A204.1 (cell line): ENCODE measurements around the gene LAG3.

Source experiments
- FAIRE-seq: peaks from 2 replicates; lab custom pipeline; 2012; peaks lifted over from hg19 to GRCh38; lab: Jason Lieb, UNC

The LAG3 gene

DNA sequence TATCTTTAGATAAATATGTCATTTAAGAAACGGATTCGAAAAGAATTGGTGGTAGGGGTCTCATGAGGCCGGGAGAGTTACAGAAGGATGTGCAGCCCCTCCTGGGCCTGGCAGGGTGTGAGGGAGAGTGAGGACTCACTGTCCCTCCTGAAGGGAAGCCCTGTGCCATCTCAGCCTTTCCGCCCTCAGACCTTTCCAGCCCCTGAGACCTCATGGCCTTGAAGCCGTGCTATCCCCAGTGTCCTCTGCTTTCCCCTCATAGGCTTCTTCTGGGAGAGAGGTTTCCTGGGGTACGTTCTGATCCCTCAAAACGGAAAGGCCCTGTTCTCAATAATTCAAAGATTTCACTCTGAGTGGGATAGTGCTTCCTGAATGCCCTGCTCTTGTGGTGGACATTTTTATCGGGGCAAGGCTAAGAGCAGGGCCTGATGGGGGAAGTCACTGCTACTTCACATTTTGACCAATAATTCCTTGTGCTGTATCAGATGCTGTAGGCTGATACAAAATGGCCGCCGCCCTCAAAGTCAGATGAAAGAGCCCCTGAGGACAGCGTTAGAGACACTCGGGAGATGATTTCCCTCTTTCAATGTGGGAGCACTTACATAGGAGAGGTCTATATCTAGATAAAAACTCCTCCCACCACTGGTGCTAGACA is 18.3 kb downstream of the LAG3 start:
- no peak for FAIRE-seq

DNA sequence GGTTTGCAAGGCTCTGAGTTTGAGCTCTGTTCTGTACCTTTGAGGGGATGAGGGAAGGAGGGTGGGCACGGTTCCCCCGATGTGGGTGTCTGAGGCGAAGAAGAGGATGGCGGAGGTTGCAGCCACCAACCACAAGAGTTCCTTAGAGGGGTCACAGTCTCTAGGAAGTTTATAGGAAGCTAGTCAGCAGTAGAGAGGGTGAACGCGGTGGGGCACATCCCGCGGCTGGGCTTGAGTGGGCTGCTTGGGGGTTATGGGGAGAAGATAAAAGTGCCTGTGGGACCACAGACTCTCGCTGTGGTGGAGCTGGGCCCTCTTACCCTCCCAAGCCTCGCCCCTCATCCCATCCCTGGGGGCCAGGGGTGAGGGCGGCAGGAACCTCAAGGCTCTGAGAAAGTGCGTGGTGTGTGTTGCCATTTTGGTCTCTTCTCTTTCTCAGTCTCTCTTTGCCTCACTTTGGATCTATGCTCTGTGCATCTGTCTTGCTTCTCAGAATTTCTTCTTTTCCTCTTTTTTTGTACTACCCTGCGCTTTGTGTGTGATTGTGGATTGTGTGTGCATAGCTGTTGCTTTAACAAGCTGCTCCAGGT is 19.7 kb downstream of the LAG3 start:
- no peak for FAIRE-seq

DNA sequence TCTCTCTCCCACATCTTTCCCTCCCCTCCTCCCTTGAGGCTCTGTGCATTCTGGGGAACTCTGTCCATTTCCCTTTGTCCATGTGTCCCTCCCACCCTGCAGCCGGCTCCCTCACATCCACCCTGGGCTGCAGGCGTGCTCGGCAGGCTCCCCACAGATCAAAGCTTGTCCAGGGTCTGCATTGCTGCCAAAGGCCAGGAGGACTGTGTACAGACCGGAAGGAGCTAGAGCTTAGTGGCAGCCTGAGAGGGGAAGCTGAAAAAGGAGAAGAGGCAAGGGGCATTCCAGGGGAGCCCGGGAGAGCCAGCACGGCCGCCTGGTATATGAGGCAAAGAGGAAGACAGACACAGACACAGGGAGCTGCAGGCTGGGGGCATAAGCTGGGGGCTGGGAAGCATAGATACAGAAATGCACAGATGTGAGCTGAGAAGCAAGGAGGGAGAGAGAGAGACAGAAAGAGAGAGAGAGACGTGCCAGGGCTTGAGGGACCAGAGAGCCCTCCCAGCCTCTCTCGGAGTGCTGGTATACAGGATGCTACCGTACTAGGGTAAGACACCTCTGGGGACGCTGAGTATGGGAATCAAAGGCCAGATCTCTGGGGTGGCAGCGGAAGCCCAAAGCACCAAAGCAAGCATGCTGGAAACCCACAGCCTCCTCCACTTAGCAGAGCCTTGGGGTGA is 20.3 kb downstream of the LAG3 start:
- FAIRE-seq = no peak

GRCh38 chr12:6795088-6795487 is 22.8 kb downstream of the LAG3 start:
- FAIRE-seq = no peak

DNA sequence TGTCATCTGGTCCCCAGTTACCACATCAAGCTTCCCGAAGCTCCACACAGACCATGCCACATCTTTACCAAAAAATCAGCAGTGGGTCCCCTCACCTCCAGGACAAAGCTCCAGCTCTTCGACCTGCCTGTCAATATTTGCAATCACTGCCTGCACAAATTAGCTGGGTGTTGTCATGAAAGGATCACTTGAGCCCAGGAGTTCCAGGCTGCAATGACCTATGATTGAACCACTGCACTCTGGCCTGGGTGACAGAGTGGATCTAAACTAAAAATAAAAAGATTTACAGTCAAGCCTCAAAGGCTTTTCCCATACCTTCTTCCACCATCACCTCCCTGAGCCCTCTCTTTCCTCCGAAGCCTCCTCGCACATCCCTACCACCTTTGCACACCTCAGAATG is 24.3 kb downstream of the LAG3 start:
- FAIRE-seq = no peak

DNA sequence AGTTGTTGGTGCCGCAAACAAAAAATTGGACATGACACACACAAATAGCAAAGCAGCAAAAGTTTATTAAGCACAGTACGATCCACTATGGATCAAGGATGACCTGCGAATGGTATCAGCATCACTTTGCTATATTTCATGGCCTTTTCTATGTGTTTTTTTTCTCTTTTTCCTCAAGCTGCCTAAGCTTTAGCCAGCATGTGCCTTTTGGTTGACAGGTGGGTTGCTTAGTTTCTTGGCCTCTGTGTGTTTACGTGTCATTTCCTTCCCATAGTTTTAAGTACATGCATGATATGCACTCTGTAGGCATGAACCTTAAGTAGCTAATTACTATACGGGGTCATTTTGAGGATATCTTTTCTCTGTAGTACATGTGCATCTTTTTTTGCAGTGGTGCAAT is 26.8 kb downstream of the LAG3 start:
- no peak for FAIRE-seq

DNA sequence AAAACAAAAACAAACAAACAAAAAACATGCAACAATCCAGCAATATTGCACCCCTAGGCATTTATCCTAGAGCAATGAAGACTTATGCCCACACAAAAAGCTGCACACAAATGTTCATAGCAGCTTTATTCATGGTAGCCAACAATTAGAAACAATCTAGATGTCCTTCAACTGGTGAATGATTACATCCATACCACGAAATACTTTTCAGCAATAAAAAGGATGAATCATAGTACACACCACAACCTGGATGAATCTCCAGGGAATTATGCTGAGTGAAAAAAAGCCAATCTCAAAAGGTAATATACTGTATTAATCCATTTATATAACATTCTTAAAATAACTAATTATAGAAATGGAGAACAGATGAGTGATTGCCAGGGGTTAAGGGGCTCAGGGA is 34.9 kb downstream of the LAG3 start:
- FAIRE-seq = no peak

DNA sequence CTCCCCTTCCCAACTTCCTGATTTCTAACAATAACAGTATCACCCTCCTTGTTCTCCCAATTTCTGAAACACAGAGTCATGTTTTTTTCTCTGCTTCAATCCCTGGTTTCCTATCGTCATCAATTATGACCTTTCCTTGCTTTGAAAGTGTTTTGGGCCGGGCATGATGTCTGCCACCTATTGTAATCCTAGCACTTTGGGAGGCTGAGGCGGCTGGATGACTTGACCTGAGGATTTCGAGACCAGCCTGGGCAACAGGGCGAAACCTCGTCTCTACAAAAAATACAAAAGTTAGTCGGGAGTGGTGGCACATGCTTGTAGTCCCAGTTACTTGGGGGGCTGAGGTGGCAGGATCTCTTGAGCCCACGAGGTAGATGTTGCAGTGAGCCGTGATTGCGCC is 36.7 kb downstream of the LAG3 start:
- FAIRE-seq = no peak

DNA sequence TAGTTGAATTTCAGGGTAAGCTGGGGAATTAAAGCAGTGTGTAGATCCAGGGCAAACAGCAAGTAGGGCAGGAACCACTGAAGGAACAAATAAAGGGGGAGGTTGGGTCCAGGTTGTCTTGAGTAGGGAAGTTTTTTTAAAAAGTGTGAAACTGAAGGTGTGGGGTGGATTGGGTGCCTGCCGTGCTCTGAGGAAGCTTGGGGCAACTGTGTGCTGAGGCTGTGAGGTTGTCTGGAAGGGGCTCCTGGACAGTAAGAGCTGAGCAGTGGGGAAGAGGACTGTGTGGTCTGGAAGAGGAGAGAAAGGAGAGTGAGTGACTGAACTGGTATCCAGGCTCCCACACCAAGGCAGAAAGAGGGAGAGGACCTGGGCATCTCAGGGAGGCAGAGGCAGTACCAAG is 38.4 kb downstream of the LAG3 start:
- FAIRE-seq = no peak

DNA sequence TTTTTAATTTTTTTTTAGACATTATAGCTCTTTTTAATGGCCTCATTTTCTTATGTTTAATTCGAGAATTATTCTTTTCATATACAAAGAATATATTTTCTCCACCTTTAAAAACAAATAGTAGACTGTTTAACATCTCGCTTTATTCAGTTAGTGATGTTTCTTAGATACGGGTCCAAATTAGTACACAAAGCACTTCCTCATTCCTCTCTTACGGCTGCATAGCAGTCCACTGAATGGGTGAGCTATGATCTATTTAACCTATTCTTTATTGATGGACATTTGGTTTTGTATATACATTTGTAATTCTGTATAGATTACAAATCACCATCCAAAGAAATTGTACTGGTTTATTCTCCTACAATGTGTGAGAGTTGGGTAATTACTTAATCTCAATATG is 41.0 kb downstream of the LAG3 start:
- no peak for FAIRE-seq

DNA sequence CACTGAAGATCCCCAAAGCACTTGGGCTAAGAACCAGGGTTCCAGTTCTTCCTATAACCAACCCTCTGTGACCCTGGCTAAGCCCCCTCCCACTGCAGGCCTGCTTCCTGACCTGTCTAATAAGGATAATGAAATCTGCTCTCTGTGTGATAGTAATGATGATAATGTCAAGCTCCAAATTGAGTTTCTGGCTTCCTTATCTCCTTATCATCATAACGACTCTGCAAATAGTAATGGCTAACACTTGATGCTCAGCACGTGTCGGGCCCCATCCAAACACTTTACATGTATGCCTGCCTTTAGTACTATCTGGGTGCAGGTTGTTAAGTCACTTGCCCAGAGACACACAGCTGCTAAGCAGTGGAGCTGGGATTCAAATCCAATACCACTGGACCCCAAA is 44.3 kb downstream of the LAG3 start:
- no peak for FAIRE-seq

DNA sequence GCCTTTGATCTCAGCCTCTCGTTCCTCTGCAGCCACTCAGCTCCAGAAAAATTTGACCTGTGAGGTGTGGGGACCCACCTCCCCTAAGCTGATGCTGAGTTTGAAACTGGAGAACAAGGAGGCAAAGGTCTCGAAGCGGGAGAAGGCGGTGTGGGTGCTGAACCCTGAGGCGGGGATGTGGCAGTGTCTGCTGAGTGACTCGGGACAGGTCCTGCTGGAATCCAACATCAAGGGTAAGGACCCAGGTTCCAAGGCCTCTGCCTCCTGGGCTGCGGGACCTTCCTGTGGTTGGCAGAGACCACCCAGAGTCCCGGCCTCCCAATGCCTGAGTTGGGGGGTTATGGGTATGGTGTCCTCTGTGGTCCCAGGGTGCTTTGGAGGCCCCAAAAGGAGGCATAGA is 44.8 kb downstream of the LAG3 start:
- FAIRE-seq = no peak

DNA sequence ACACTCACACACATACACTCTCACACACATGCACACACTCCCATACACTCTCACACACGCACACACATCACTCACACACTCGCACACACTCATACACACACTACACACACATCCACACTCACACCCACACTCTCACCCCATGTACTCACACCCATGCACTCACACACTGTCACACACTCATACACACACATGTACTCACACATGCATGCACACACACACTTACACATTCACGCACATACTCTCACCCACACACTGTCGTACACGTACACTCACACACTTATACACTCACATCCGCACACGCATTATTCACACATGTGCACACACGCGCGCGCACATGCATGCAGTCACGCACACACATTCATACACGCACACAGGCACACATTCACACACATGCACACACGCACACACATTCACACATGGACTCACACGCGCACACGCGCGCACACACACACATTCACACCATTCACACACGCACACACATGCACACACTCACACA is 45.4 kb downstream of the LAG3 start:
- no peak for FAIRE-seq

GRCh38 chr12:6818222-6818621 is 45.9 kb downstream of the LAG3 start:
- FAIRE-seq = no peak

- FAIRE-seq = no peak
Measured at GRCh38 chr12:6818645-6819044, 46.3 kb downstream of the LAG3 start.

DNA sequence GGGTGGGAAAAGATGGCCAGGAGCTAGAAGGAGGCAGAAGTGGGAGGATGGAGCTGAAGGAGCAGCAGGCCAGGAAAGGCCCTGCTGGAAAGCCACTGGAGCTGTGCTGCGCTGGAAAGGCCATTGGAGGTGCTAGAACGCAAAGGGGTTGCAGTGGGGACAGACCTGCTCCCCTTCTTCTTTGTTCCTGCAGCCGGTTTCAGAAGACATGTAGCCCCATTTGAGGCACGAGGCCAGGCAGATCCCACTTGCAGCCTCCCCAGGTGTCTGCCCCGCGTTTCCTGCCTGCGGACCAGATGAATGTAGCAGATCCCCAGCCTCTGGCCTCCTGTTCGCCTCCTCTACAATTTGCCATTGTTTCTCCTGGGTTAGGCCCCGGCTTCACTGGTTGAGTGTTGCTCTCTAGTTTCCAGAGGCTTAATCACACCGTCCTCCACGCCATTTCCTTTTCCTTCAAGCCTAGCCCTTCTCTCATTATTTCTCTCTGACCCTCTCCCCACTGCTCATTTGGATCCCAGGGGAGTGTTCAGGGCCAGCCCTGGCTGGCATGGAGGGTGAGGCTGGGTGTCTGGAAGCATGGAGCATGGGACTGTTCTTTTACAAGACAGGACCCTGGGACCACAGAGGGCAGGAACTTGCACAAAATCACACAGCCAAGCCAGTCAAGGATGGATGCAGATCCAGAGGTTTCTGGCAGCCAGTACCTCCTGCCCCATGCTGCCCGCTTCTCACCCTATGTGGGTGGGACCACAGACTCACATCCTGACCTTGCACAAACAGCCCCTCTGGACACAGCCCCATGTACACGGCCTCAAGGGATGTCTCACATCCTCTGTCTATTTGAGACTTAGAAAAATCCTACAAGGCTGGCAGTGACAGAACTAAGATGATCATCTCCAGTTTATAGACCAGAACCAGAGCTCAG is 47.0 kb downstream of the LAG3 start:
- no peak for FAIRE-seq

DNA sequence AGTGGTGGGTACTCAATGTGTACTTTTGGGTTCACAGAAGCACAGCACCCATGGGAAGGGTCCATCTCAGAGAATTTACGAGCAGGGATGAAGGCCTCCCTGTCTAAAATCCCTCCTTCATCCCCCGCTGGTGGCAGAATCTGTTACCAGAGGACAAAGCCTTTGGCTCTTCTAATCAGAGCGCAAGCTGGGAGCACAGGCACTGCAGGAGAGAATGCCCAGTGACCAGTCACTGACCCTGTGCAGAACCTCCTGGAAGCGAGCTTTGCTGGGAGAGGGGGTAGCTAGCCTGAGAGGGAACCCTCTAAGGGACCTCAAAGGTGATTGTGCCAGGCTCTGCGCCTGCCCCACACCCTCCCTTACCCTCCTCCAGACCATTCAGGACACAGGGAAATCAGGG is 47.8 kb downstream of the LAG3 start:
- no peak for FAIRE-seq

DNA sequence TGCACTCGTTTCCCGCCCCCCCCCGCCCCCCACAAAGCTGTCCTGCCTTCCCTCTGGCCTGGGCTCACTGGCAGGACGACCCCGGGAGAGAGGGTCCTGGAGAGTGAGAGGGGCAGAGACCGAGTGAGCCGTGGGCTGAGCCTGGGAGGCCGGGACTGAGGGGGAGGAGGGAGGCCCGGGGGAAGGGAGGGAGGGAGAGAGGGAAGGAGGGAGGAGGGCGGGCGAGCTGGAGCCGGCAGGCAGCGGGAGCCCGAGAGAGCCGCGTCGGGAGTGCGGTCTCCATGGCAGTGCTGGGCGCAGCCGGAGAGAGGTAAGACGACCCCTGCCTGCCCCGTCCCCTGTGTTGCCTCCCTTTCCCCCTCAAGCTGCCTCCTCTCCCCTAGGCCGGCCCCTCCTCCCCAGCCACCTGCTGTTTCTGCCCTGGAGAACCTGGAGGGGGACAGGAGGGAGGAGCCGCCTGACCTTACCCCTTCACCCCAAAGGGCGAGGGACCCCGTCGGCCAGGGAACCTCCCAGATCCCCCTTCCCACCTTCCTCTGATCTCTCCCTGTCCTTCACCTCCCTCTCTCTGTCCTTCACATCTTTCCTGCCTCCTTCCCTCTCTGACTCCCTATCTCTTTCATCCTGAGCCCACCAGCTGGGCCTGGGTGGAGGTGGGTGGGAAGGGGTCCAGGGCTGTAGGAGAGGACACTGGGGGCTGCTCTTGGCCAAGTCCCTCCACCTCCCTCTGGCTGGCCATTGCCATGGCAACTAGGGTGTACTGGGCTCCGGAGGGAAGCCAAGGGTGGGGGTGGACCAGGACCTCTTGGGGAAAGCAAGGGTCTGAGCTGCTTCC is 49.5 kb downstream of the LAG3 start, which contains the start of gene GPR162:
Gene GPR162 (plus strand): TSS at position 231 of the 835 bp plus-strand sequence. CDS start 2,078 bp downstream, outside the sequence.
- no peak for FAIRE-seq

DNA sequence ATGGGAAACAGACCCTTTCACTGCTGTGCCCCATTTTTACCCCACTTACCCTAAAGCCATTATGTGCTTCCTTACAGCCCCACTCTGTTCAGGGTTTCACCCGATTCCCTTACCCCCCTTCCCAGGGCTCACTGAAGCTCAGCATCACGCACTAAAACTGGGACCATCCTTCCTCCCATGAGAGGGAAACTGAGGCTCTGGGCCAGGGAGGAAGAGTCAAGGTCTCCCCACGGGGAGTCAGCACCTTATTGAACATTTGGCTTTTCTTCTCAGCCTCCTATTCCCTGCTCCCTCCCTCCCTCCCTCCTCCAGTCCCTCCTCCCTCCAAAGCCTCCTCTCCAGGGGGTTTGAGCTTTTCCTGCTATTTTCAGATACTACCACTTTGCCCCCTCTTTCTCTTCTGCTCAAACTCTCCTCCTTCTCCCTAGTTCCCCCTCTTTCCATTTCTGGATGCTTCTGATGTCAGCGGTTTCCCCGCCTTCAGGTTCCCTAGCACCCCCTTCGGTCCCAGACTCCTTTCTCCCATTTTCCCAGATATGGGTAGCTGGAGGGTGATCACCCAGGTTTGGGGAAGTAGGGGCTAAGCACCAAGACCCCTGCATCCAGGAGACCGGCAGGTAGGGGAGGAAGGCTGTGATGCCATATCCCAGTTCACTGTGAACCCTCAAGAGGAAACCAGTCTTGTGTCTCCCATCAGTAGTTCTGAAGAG is 50.3 kb downstream of the LAG3 start:
- no peak for FAIRE-seq

DNA sequence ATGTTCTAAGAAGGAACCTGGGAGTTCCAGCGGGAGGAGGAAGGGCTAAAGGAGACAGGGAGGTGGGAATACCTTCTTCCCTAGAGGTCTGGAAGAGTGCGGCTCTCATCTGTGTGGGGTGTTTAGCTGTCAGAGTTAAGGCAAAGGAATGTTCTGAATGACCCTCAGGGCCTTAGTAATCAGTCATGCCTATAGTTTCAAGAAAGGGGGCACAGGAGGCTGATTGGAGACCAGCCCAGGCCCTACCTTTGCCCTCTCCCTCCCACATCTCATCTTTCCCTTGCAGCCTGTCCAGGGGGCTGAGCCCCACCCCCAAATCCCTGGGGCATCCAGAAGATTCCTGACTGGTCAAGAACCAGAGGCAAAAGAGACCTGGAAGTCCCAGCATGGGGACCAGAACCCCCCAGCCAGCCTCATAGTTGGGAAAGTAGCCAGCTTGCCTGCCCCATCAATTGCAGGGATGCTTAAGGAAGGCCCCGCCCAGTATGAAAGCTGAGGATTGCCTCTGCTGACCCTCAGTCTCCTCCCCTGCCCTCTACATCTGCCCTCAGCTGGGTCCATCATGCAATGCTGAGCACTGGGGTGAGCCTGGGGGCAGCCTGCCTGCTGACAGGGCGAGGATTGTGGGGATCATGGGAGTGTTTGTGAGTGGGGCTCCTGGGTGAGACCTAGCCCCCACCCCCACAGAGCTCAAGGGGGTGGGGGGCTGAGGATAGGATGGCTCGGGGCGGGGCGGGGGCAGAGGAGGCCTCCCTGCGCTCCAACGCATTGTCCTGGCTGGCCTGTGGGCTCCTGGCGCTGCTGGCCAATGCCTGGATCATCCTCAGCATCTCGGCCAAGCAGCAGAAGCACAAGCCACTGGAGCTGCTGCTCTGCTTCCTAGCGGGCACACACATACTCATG is 51.1 kb downstream of the LAG3 start:
- no peak for FAIRE-seq
